Spleen (tissue), 7 donors: ENCODE measurements around the gene CYP24A1.

Experiments
- CTCF ChIP-seq, 11 experiments: fragments of 200-600 bp in 7 of 11; fragments of 450-650 bp in 4 of 11; sonication (generic) in 4 of 11; IDR thresholded peaks in 8 of 11; conservative IDR thresholded peaks in 3 of 11; 1 replicate in 7 of 11; 2 replicates in 4 of 11; pipeline versions ENCODE4 v1.4.0 to v1.8.0; 2016 to 2021; ENCODE audit warnings: antibody characterized with exemption in 11 of 11, inconsistent platforms in 4 of 11, mild to moderate bottlenecking in 1 of 11
- POLR2A ChIP-seq, 3 donors: fragments of 450-650 bp; IDR thresholded peaks; one replicate each; pipeline ENCODE4 v1.5.1; 2017; ENCODE audit warnings: antibody characterized with exemption in 3 of 3, mild to moderate bottlenecking in 1 of 3
- donor health status: DM: no; HTN: no; CAD: no; lungs with moderate emphysema.
- donor health status: DM: no; HTN: no; CAD: no.
- donor health status: DM: no; HTN: no; CAD: no.

GRCh38 chr20:54215157-54215789 lies 41.5 kb upstream of the CYP24A1 start:
- no peak for TF ChIP-seq CTCF (IDR thresholded peaks at IDR 0.05 in 8 of 11, conservative IDR thresholded peaks at IDR 0.05 in 3 of 11)
- no peak for TF ChIP-seq POLR2A (IDR thresholded peaks at IDR 0.05)
